LNCaP clone FGC (cell line): ENCODE measurements around the gene COA7.

Experiments
- DNase-seq: peaks from one replicate; pipeline ENCODE4 v3.0.0-alpha.2; 2011; ENCODE audit warnings: low read depth
- H3K4me3 ChIP-seq: 2 replicates; pipeline ENCODE4 v1.5.1; 2011; ENCODE audit warnings: mild to moderate bottlenecking, low read depth, low read length, control low read depth
- TF ChIP-seq, protein P1 (sequence below): IDR thresholded peaks from 2 replicates; pipeline ENCODE4 v1.5.1; 2012; ENCODE audit warnings: mild to moderate bottlenecking; ENCODE audit not compliant: control insufficient read depth, insufficient read depth; ENCODE audit errors: extremely low read depth

Gene COA7

DNA sequence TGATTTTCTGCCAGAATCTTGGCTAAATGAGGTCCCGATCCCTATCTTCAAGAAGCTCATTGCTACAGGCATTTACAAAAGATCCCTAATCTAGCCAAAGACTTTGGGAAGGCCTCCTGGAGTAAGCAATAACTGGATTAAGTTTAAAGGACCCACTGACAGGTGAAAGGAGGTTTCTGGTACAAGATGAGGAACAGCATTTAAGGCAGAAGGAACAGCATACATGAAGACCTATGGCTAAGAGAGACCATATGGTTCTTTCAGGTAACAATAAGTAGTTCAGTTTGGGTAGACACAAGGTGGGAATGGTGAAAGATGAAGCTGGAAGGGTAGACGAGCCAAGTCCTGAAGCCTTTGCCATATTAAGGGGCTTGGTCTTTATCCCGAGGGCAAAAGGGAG lies 37.3 kb downstream of the COA7 start:
- H3K4me3 ChIP-seq = no peak overlapping the region
- no peak for DNase-seq
- TF ChIP-seq, protein P1, sequence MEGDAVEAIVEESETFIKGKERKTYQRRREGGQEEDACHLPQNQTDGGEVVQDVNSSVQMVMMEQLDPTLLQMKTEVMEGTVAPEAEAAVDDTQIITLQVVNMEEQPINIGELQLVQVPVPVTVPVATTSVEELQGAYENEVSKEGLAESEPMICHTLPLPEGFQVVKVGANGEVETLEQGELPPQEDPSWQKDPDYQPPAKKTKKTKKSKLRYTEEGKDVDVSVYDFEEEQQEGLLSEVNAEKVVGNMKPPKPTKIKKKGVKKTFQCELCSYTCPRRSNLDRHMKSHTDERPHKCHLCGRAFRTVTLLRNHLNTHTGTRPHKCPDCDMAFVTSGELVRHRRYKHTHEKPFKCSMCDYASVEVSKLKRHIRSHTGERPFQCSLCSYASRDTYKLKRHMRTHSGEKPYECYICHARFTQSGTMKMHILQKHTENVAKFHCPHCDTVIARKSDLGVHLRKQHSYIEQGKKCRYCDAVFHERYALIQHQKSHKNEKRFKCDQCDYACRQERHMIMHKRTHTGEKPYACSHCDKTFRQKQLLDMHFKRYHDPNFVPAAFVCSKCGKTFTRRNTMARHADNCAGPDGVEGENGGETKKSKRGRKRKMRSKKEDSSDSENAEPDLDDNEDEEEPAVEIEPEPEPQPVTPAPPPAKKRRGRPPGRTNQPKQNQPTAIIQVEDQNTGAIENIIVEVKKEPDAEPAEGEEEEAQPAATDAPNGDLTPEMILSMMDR = no peak

DNA sequence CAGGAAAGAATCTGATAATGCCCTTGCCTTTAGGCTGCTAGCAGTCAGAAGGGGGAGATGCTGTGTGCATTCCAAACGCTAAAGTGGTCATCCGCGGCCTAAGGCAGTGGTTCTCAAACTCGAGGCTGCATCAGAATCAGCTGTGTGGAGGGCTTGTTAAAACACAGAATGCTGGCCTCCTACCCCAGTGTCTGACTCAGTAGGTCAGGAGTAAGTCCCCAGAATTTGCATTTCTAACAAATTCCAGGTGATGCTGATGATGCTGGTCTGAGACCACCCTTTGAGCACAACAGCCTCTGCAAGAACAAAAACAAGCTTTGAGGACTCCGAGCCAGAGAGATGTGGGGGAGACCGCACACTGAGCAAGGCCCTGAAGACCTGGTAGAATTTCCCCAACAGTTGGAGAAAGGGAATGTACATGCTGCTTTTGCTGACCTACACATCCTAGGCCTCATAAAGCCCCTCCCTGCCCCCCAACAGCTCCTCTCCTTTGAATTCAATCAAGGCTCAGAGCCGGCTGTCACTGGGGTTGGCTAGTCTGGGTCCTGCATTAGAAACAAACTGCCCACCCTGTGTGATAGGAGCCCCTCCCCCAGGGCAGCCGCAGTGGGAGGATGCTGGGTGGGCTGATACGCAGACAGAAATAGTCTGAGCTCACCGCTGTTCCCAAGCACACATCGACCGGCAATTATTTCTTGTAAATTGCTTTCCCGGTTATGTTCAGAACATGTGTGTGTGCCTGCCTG lies 38.1 kb downstream of the COA7 start:
- H3K4me3 ChIP-seq = no peak overlapping the region
- TF ChIP-seq, protein P1 = no peak
- DNase-seq = no peak

DNA sequence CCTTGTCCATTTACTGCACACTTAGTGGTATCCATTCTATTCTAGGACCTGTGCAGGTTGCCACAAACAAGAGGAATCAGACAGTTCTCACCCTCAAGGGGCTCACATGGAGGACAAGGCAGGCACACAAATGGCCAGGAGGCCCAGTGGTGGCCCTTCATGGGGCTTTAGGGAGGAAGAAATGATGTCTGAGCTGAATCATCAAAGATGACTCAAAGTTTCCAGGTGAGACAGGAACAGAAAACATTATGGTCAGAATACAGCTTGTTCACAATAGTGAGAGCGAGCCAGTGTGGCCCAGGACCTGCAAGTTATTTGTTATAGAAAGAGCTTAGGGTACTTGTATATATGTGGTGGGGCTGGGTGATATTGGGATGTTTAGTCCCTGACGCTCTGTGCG lies 38.8 kb downstream of the COA7 start:
- TF ChIP-seq, protein P1 = no peak
- no peak for DNase-seq

DNA sequence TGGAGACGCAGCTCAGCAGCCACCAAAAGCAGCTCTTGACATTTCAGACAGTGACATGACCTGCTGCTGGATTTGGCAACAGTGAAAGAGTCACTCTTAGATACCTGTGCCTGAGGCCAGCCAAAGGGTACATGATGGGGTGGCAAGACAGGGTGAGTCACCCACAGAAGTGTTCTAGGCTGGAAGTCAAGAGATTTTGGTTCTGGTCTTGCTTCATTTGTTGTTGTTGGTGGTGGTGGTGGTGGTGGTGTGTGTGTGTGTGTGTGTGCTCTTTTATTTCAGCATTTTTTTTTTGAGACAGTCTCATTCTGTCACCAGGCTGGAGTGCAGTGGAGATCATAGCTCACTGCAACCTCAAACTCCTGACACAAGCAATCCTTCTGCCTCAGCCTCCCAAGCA lies 39.4 kb downstream of the COA7 start:
- TF ChIP-seq, protein P1 = no peak
- DNase-seq = no peak
- no peak overlapping the region for H3K4me3 ChIP-seq

More for the DNA sequence above, 38.8 kb downstream of the COA7 start:
- no peak overlapping the region for H3K4me3 ChIP-seq

DNA sequence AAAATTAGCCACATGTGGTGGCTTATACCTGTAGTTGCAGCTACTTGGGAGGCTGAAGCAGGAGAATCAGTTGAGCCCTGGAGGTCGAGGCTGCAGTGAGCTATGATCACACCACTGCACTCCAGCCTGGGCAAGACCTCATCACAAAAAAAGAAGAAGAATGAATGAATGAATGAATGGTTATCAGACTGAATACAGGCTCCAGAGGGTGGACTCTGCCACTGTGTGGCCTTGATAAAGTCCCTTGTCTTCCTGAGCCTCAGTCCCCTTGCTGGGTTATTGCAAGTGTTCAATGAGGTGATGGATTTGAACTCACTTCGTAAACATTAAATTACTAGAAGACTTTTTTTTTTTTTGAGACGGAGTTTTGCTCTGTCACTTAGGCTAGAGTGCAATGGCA lies 40.4 kb downstream of the COA7 start:
- no peak overlapping the region for H3K4me3 ChIP-seq
- TF ChIP-seq, protein P1 = no peak
- DNase-seq = no peak

DNA sequence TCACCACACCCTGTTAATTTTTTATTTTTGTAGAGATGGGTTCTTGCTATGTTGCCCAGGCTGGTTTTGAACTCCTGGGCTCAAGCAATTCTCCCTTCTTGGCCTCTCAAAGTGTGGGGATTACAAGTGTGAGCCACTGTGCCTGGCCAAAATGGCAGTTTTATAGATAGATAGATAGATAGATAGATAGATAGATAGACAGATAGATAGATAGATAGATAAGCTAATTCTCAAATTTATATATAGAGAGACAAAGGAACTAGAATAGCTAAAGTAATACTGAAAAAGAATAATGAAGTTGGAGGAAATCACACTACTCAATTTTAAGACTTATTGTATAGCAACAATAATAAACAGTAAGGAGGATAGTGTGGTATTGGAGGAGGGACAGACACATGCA lies 44.1 kb downstream of the COA7 start:
- H3K4me3 ChIP-seq = no peak overlapping the region
- TF ChIP-seq, protein P1 = no peak
- DNase-seq = no peak

DNA sequence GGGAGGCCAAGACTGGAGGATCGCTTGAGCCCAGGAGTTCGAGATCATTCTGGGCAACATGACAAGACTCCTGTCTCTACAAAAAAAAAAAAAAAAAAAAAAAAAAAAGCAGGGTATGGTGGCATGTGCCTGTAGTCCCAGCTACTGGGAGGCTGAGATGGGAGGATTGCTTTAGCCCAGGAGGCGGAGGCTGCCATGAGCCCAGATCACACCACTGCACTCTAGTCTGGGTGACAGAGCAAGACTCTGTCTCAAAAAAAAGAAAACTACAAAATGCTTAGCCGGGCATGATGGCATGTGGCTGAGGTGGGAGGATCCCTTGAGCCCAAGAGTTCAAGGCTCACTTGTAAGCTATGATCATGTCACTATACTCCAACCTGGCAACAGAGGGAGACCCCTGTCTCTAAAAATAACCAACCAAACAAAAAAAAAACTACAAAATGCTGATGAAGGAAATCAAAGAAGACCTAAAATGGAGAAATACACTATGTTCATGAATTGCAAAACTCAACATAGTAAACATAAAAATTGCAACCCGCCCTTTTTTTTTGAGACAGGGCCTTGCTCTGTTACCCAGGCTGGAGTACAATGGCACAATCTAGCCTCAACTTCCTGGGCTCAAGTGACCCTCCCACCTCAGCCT lies 44.8 kb downstream of the COA7 start:
- H3K4me3 ChIP-seq = no peak overlapping the region
- no peak for DNase-seq
- TF ChIP-seq, protein P1 = no peak
